ENCODE data around the gene MAVS. TPM values are rescaled to one million over a fixed set of nuclear protein-coding genes. Genes with fewer than 3 reads are reported as not detected.

MAVS gene
- total and polyA plus RNA-seq, 2 donors (not counting 3 experiments of a cell fraction or from before 2014, with no cell fraction given), result 18.8 to 40.7 TPM

- Histone ChIP-seq H3K27me3 (ENCODE audit: control insufficient read depth in 2 of 2, insufficient read depth in 2 of 2, low read length in 2 of 2) (no peaks in the 10 kb centered on the region), H2AFZ (ENCODE audit: low read depth, low read length) (no peak overlapping the region), H3K27ac (ENCODE audit: insufficient read depth, low read depth, low read length) (no peak overlapping the region), H3K4me3 (replicated peaks in 1 of 3; ENCODE audit: insufficient read depth in 1 of 3, low read depth in 1 of 3, low read length in 3 of 3) (no peak overlapping the region), H4K20me1 (replicated peaks; ENCODE audit: control insufficient read depth, extremely low read depth, insufficient read depth, low read length) (no peaks in the 10 kb centered on the region), H3K4me2 (ENCODE audit: insufficient read depth, low read length) (no peak overlapping the region), H3K36me3 (ENCODE audit: control insufficient read depth in 2 of 2, extremely low read depth in 1 of 2, insufficient read depth in 2 of 2, low read length in 2 of 2) (peaks cover 2 to 19% of the 10 kb centered on the region in 2 experiments), H3K9me1 (replicated peaks; ENCODE audit: control insufficient read depth, extremely low read depth, insufficient read depth, low read length) (no peaks in the 10 kb centered on the region), H3K4me1 (ENCODE audit: control insufficient read depth, extremely low read depth, insufficient read depth, low read length) (peaks cover 2% of the 10 kb centered on the region), H3K79me2 (ENCODE audit: control insufficient read depth, insufficient read depth, low read length) (peaks cover 4% of the 10 kb centered on the region), H3K9ac (replicated peaks; ENCODE audit: extremely low read depth, insufficient read depth, low read length) (no peak overlapping the region), H3K9me3 (replicated peaks; ENCODE audit: control insufficient read depth, insufficient read depth, low read length) (no peaks in the 10 kb centered on the region)
- intact Hi-C loops (cut with micrococcal nuclease) (loop anchor here (2.0 kb wide), 1 partner anchor 13 kb away; no protein-coding TSS in a partner anchor), dilution Hi-C loops (cut with MboI; ENCODE audit: extremely low pct_ligation_motif_present, low sequenced_read_pairs) (no loop called here)
- BruUV-seq (replicated peaks), result no TSS peak
- no peak for TF ChIP-seq POLR2A (IDR thresholded peaks at IDR 0.05; ENCODE audit: low read depth, low read length)
- TF ChIP-seq FOS (IDR thresholded peaks at IDR 0.05; ENCODE audit: borderline replicate concordance, insufficient read depth, low read length), result no peak
- TF ChIP-seq POLR2AphosphoS5 (IDR thresholded peaks at IDR 0.05; ENCODE audit: insufficient read depth, low read depth, low read length), result no peak
- TF ChIP-seq MYC (IDR thresholded peaks at IDR 0.05; ENCODE audit: low read depth, low read length), result no peak
- TF ChIP-seq MAX (IDR thresholded peaks at IDR 0.05; ENCODE audit: insufficient read depth, insufficient read length), result no peak
- TF ChIP-seq EZH2 (IDR thresholded peaks at IDR 0.05; ENCODE audit: borderline replicate concordance, low read depth, low read length, severe bottlenecking), result no peak
- no peak for TF ChIP-seq CTCF (IDR thresholded peaks at IDR 0.05; ENCODE audit: extremely low read depth in 1 of 2, insufficient read depth in 1 of 2, low read depth in 1 of 2, low read length in 2 of 2)
- no peak for TF ChIP-seq GATA2 (IDR thresholded peaks at IDR 0.05; ENCODE audit: insufficient read depth, insufficient read length, low read depth, low read length)
- TF ChIP-seq JUN (IDR thresholded peaks at IDR 0.05; ENCODE audit: borderline replicate concordance, insufficient read depth, insufficient read length, low read depth), result no peak
- DNase-seq (ENCODE audit: low read depth, low spot score), result no peak
- POLR2A ChIA-PET, result no interaction called here
- no peak for FAIRE-seq
- CTCF ChIA-PET, result interaction anchor here (1.4 kb wide), 1 partner anchor 58 kb away, joined by 3 read pairs; the partner anchor contains the start of gene ADISSP
These were observed 21.1 kb upstream of the MAVS start for GRCh38 chr20:3825526-3825925.
